HepG2 (cell line): ENCODE data around the gene S100A9. TPM values are rescaled to one million over a fixed set of nuclear protein-coding genes. Genes with fewer than 3 reads are reported as not detected.
A peak's percentile ranks its signal among the peaks of the same experiment; 100 is the strongest.

ENCODE experiments used
- ATAC-seq: fragments of 200-7000 bp; cut with Tn5 transposase; 3 replicates; pipeline ENCODE4 v1.9.1; 2020; ENCODE audit warnings: mild to moderate bottlenecking, moderate library complexity
- BruUV-seq: library from RNA; stranded (reverse); fragments of 400-500 nt; replicated peaks from 2 replicates; lab custom pipeline; 2021; lab: Mats Ljungman, UMichigan
- CTCF ChIA-PET: fragments of 300-600 bp; formaldehyde crosslinking; extraction: SDS; loops from one replicate; lab custom pipeline; 2021; ENCODE audit warnings: low total read pairs, inconsistent platforms, low intra/inter-chr PET ratio; lab: Yijun Ruan, JAX
- POLR2A ChIA-PET: fragments of 350-600 bp; sonication (Branson Sonifier 250); formaldehyde crosslinking; loops from one replicate; lab custom pipeline; 2020; ENCODE audit warnings: antibody characterized with exemption, inconsistent platforms; lab: Yijun Ruan, JAX
- DNase-seq: peaks from one replicate; pipeline ENCODE4 v3.0.0-alpha.2; 2015; ENCODE audit warnings: low spot score
- FAIRE-seq: peaks from 3 replicates; lab custom pipeline; 2011; peaks lifted over from hg19 to GRCh38; lab: Jason Lieb, UNC
- H2AFZ ChIP-seq: one replicate; pipeline ENCODE4 v1.6.1; 2011; ENCODE audit warnings: low read length, inconsistent platforms
- H3K27ac ChIP-seq: fragments of 300-600 bp; 3 replicates; pipeline ENCODE4 v1.8.0; 2011; ENCODE audit warnings: mixed run types, mild to moderate bottlenecking, mixed read lengths, low read length, inconsistent platforms; ENCODE audit not compliant: insufficient read depth; ENCODE audit errors: extremely low read length
- H3K27me3 ChIP-seq, 2 experiments: fragments of 200-600 bp in 1 of 2; 2 replicates in 1 of 2; 3 replicates in 1 of 2; pipeline versions ENCODE4 v1.6.0 to v1.8.0; 2011; ENCODE audit warnings: low read length in 2 of 2, mild to moderate bottlenecking in 2 of 2, moderate library complexity in 2 of 2, inconsistent platforms in 1 of 2; ENCODE audit not compliant: insufficient read depth in 2 of 2, control insufficient read depth in 1 of 2
- H3K36me3 ChIP-seq, 2 experiments: fragments of 200-600 bp in 1 of 2; replicated peaks in 1 of 2; 2 replicates in 1 of 2; 3 replicates in 1 of 2; pipeline versions ENCODE4 v1.5.1 to v1.8.0; 2011; ENCODE audit warnings: low read length in 2 of 2, inconsistent platforms in 1 of 2; ENCODE audit not compliant: insufficient read depth in 2 of 2, control insufficient read depth in 1 of 2
- H3K4me1 ChIP-seq: 2 replicates; pipeline ENCODE4 v1.5.1; 2012; ENCODE audit warnings: low read length, inconsistent platforms; ENCODE audit not compliant: insufficient read depth
- H3K4me2 ChIP-seq: 2 replicates; pipeline ENCODE4 v1.6.0; 2011; ENCODE audit warnings: low read depth, low read length, inconsistent platforms
- H3K4me3 ChIP-seq, 3 experiments: fragments of 200-600 bp in 1 of 3; sonication (generic), shearing (Covaris generic) in 1 of 3; replicated peaks in 1 of 3; 2 replicates each; pipeline ENCODE4 v1.5.1; 2011 to 2016; ENCODE audit warnings: low read length in 3 of 3, inconsistent platforms in 2 of 3, low read depth in 2 of 3, mild to moderate bottlenecking in 2 of 3, control low read depth in 1 of 3, mixed read lengths in 1 of 3; ENCODE audit not compliant: insufficient read depth in 1 of 3
- H3K79me2 ChIP-seq: one replicate; pipeline ENCODE4 v1.6.1; 2011; ENCODE audit warnings: low read length, inconsistent platforms; ENCODE audit not compliant: insufficient read depth
- H3K9ac ChIP-seq: 2 replicates; pipeline ENCODE4 v1.6.0; 2011; ENCODE audit warnings: mild to moderate bottlenecking, low read depth, low read length, inconsistent platforms; ENCODE audit not compliant: insufficient read depth
- H3K9me3 ChIP-seq: 2 replicates; pipeline ENCODE4 v1.5.1; 2012; ENCODE audit warnings: mild to moderate bottlenecking, low read length
- H4K20me1 ChIP-seq: 2 replicates; pipeline ENCODE4 v1.6.0; 2011; ENCODE audit warnings: inconsistent platforms, mild to moderate bottlenecking, low read length, moderate library complexity; ENCODE audit not compliant: insufficient read depth
- FOXO1 ChIP-seq: sonication (generic); formaldehyde crosslinking; IDR thresholded peaks from 2 replicates; pipeline ENCODE4 v1.4.0; 2020; ENCODE audit warnings: missing genetic modification reagents
- MAFF ChIP-seq: IDR thresholded peaks from 2 replicates; pipeline ENCODE4 v1.6.1; 2011; ENCODE audit warnings: low read depth, low read length, improper control_type of control experiment
- NBN ChIP-seq: fragments of 450-650 bp; conservative IDR thresholded peaks from 2 replicates; pipeline ENCODE4 v1.6.1; 2017
- PPARG ChIP-seq: conservative IDR thresholded peaks from 2 replicates; pipeline ENCODE4 v1.6.1; 2016; ENCODE audit warnings: missing biosample characterization, missing genetic modification reagents
- RAD21 ChIP-seq: fragments of 450-650 bp; formaldehyde crosslinking; IDR thresholded peaks from 2 replicates; pipeline ENCODE4 v1.5.0; 2020; ENCODE audit warnings: mild to moderate bottlenecking
- RXRA ChIP-seq: sonication (generic); formaldehyde crosslinking; IDR thresholded peaks from 2 replicates; pipeline ENCODE4 v1.5.1; 2020; ENCODE audit warnings: missing genetic modification reagents
- RXRB ChIP-seq: IDR thresholded peaks from 2 replicates; pipeline ENCODE4 v1.6.1; 2016; ENCODE audit warnings: borderline replicate concordance, missing genetic modification reagents, missing compliant biosample characterization
- SMC3 ChIP-seq: IDR thresholded peaks from 2 replicates; pipeline ENCODE4 v1.6.1; 2011; ENCODE audit warnings: low read length, improper control_type of control experiment
- STAG1 ChIP-seq: sonication (generic); formaldehyde crosslinking; IDR thresholded peaks from 2 replicates; pipeline ENCODE4 v1.4.0; 2020; ENCODE audit warnings: missing genetic modification reagents
- SYNCRIP ChIP-seq: fragments of 200-400 bp; formaldehyde crosslinking; IDR thresholded peaks from 2 replicates; pipeline ENCODE4 v1.6.1; 2018; ENCODE audit warnings: mild to moderate bottlenecking, low read depth, low read length; ENCODE audit not compliant: insufficient read depth
- TAF15 ChIP-seq: fragments of 200-400 bp; formaldehyde crosslinking; IDR thresholded peaks from one replicate; pipeline ENCODE4 v1.6.1; 2018; ENCODE audit warnings: mild to moderate bottlenecking, low read depth, low read length; ENCODE audit not compliant: poor library complexity, severe bottlenecking
- ZNF747 ChIP-seq: sonication (generic); formaldehyde crosslinking; IDR thresholded peaks from 2 replicates; pipeline ENCODE4 v1.8.1; 2023; ENCODE audit warnings: missing genetic modification reagents, mild to moderate bottlenecking, borderline replicate concordance
- WGBS: methylation state at CpG from one replicate; pipeline ENCODE4 v1.1.6; 2017; ENCODE audit warnings: low lambda C conversion rate; 5-methylcytosine and 5-hydroxymethylcytosine counted together
- in situ Hi-C: cut with HindIII; loops from 2 replicates; pipeline ENCODE4 v1.10.0; 2017; ENCODE audit warnings: low pct_unique_long_range_greater_than_20kb; ENCODE audit not compliant: extremely low pct_ligation_motif_present
- intact Hi-C: fragments of 100-400 bp; cut with micrococcal nuclease; formaldehyde crosslinking; loops from one replicate; pipeline ENCODE4 v1.10.0; 2022; ENCODE audit not compliant: unreplicated experiment
- polyA plus RNA-seq, 8 experiments: library from polyadenylated mRNA; depleted of rRNA in 3 of 8; stranded (reverse) in 7 of 8; unstranded in 1 of 8; fragments of >200 nt; fragmentation: Illumina TruSeq in 4 of 8; extraction: Trizol in 4 of 8; gene quantifications; 2 replicates each; pipeline versions ENCODE4 v1.2.1 to v1.2.3, GENCODE V29; 2011 to 2016; ENCODE audit warnings: low read depth in 4 of 8, missing spikeins in 1 of 8, mixed read lengths in 1 of 8; ENCODE audit not compliant: insufficient read depth in 1 of 8
- total RNA-seq, 5 experiments: library from RNA; depleted of rRNA; stranded (reverse); fragments of >200 nt; fragmentation: Illumina TruSeq; extraction: Trizol; gene quantifications; 2 replicates each; pipeline ENCODE4 v1.2.3, GENCODE V29; 2016; ENCODE audit warnings: low read depth in 1 of 5
- TF ChIP-seq, protein P1 (sequence below): sonication (generic); formaldehyde crosslinking; IDR thresholded peaks from 2 replicates; pipeline ENCODE4 v1.4.0; 2020; ENCODE audit warnings: missing genetic modification reagents
- TF ChIP-seq, protein P2 (sequence below): sonication (generic); formaldehyde crosslinking; conservative IDR thresholded peaks from 2 replicates; pipeline ENCODE4 v1.4.0; 2020; ENCODE audit warnings: missing genetic modification reagents
- TF ChIP-seq, protein P3 (sequence below): sonication (generic); formaldehyde crosslinking; IDR thresholded peaks from 2 replicates; pipeline ENCODE4 v1.5.0; 2020; ENCODE audit warnings: mild to moderate bottlenecking, low read depth, missing genetic modification reagents, borderline replicate concordance
- TF ChIP-seq, protein P4 (sequence below): sonication (generic); formaldehyde crosslinking; IDR thresholded peaks from 2 replicates; pipeline ENCODE4 v1.4.0; 2020; ENCODE audit warnings: missing genetic modification reagents, borderline replicate concordance
- TF ChIP-seq, protein P5 (sequence below): sonication (generic); formaldehyde crosslinking; IDR thresholded peaks from 2 replicates; pipeline ENCODE4 v1.5.0; 2020; ENCODE audit warnings: mild to moderate bottlenecking, missing genetic modification reagents, moderate library complexity

The S100A9 gene
- total and polyA plus RNA-seq, 2 of the 13 experiments (the other 11 are each of a cell fraction or from before 2014, with no cell fraction given), result 0.31 to 0.69 TPM

DNA sequence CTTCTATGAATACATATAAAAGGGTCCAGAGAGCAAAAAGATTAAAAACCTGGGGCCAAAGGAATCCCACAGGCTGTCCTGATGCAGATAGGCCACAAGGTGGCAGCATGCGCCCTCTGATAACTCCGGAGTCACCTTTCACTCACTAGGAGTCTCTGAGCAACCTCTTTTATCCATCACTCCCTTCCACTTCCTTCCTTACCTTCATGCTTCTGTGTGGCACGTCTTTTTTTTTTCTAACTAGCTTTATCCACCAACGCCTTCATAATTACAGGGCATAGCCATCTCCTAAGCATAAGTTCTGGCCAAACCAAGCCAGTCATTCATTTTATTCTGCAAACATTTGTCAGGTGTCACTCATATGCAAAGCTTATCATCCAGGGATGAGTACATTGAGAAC lies 5.1 kb upstream of the S100A9 start:
- H3K4me1 ChIP-seq, result no peaks in the 10 kb centered on the region
- ATAC-seq, result peak; percentile 58
- H3K27ac ChIP-seq, result no peak overlapping the region
- in situ Hi-C loops, result no loop called here
- intact Hi-C loops, result loop anchor here (1.0 kb wide), 1 partner anchor 143 kb away; no protein-coding TSS in a partner anchor
- H3K27me3 ChIP-seq, result peaks cover 0 to 2% of the 10 kb centered on the region in 2 experiments; a peak in 3 of 5 replicates
- CTCF ChIA-PET, result interaction anchor here (0.8 to 2.8 kb wide), 3 partner anchors 113 to 157 kb away, joined by 3 to 34 read pairs (median 4); no protein-coding TSS in a partner anchor
- H3K4me2 ChIP-seq, result no peak overlapping the region
- H3K36me3 ChIP-seq, result no peaks in the 10 kb centered on the region
- H3K9ac ChIP-seq, result no peak overlapping the region
- no peaks in the 10 kb centered on the region for H3K9me3 ChIP-seq
- H3K4me3 ChIP-seq, result no peak overlapping the region
- peaks cover 5% of the 10 kb centered on the region for H4K20me1 ChIP-seq
- WGBS, result under 1% methylated on average over 4 of the region's 4 CpGs
- H2AFZ ChIP-seq, result no peak overlapping the region
- peak; percentile 52 for DNase-seq
- no TSS peak for BruUV-seq
- no peaks in the 10 kb centered on the region for H3K79me2 ChIP-seq
- POLR2A ChIA-PET, result no interaction called here
- peak; percentile 76 for FAIRE-seq
- TF ChIP-seq PPARG, result peak; percentile 100
- TF ChIP-seq, protein P1, sequence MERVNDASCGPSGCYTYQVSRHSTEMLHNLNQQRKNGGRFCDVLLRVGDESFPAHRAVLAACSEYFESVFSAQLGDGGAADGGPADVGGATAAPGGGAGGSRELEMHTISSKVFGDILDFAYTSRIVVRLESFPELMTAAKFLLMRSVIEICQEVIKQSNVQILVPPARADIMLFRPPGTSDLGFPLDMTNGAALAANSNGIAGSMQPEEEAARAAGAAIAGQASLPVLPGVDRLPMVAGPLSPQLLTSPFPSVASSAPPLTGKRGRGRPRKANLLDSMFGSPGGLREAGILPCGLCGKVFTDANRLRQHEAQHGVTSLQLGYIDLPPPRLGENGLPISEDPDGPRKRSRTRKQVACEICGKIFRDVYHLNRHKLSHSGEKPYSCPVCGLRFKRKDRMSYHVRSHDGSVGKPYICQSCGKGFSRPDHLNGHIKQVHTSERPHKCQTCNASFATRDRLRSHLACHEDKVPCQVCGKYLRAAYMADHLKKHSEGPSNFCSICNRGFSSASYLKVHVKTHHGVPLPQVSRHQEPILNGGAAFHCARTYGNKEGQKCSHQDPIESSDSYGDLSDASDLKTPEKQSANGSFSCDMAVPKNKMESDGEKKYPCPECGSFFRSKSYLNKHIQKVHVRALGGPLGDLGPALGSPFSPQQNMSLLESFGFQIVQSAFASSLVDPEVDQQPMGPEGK (CRISPR knock-in tag), result no peak
- TF ChIP-seq RXRA (CRISPR knock-in tag), result peak; percentile 56; the same call in 1 of the 2 replicates
- TF ChIP-seq, protein P2, sequence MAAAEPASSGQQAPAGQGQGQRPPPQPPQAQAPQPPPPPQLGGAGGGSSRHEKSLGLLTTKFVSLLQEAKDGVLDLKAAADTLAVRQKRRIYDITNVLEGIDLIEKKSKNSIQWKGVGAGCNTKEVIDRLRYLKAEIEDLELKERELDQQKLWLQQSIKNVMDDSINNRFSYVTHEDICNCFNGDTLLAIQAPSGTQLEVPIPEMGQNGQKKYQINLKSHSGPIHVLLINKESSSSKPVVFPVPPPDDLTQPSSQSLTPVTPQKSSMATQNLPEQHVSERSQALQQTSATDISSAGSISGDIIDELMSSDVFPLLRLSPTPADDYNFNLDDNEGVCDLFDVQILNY (CRISPR knock-in tag), result no peak
- TF ChIP-seq SMC3, result peak; percentile 68
- TF ChIP-seq RXRB (CRISPR knock-in tag), result peak; percentile 97
- TF ChIP-seq, protein P3, sequence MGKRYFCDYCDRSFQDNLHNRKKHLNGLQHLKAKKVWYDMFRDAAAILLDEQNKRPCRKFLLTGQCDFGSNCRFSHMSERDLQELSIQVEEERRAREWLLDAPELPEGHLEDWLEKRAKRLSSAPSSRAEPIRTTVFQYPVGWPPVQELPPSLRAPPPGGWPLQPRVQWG (CRISPR knock-in tag), result no peak
- TF ChIP-seq, protein P4, sequence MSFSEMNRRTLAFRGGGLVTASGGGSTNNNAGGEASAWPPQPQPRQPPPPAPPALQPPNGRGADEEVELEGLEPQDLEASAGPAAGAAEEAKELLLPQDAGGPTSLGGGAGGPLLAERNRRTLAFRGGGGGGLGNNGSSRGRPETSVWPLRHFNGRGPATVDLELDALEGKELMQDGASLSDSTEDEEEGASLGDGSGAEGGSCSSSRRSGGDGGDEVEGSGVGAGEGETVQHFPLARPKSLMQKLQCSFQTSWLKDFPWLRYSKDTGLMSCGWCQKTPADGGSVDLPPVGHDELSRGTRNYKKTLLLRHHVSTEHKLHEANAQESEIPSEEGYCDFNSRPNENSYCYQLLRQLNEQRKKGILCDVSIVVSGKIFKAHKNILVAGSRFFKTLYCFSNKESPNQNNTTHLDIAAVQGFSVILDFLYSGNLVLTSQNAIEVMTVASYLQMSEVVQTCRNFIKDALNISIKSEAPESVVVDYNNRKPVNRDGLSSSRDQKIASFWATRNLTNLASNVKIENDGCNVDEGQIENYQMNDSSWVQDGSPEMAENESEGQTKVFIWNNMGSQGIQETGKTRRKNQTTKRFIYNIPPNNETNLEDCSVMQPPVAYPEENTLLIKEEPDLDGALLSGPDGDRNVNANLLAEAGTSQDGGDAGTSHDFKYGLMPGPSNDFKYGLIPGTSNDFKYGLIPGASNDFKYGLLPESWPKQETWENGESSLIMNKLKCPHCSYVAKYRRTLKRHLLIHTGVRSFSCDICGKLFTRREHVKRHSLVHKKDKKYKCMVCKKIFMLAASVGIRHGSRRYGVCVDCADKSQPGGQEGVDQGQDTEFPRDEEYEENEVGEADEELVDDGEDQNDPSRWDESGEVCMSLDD (CRISPR knock-in tag), result no peak
- no peak for TF ChIP-seq FOXO1 (CRISPR knock-in tag)
- no peak for TF ChIP-seq MAFF
- TF ChIP-seq RAD21 (CRISPR knock-in tag), result peak; percentile 55
- TF ChIP-seq, protein P5, sequence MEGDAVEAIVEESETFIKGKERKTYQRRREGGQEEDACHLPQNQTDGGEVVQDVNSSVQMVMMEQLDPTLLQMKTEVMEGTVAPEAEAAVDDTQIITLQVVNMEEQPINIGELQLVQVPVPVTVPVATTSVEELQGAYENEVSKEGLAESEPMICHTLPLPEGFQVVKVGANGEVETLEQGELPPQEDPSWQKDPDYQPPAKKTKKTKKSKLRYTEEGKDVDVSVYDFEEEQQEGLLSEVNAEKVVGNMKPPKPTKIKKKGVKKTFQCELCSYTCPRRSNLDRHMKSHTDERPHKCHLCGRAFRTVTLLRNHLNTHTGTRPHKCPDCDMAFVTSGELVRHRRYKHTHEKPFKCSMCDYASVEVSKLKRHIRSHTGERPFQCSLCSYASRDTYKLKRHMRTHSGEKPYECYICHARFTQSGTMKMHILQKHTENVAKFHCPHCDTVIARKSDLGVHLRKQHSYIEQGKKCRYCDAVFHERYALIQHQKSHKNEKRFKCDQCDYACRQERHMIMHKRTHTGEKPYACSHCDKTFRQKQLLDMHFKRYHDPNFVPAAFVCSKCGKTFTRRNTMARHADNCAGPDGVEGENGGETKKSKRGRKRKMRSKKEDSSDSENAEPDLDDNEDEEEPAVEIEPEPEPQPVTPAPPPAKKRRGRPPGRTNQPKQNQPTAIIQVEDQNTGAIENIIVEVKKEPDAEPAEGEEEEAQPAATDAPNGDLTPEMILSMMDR (CRISPR knock-in tag), result peak; percentile 81
- peak; percentile 80 for TF ChIP-seq STAG1 (CRISPR knock-in tag)
- no peak for TF ChIP-seq ZNF747
- TF ChIP-seq SYNCRIP, result no peak
- no peak for TF ChIP-seq TAF15
- no peak for TF ChIP-seq NBN
